Mesenchymal stem cell (in vitro differentiated cells and primary cell): ENCODE data around the gene RNGTT.

Source experiments
- DNase-seq: peaks from one replicate; pipeline ENCODE4 v3.0.0-alpha.2; 2013
- H2AFZ ChIP-seq: one replicate; pipeline ENCODE4 v1.6.1; 2013; ENCODE audit warnings: low read depth, mild to moderate bottlenecking, control low read depth, inconsistent platforms, low read length, moderate library complexity
- H2AK5ac ChIP-seq: 2 replicates; pipeline ENCODE4 v1.6.1; 2013; ENCODE audit warnings: low read length, moderate library complexity, mild to moderate bottlenecking, inconsistent platforms; ENCODE audit not compliant: severe bottlenecking
- H2BK120ac ChIP-seq: one replicate; pipeline ENCODE4 v1.6.1; 2013; ENCODE audit warnings: low read depth, mild to moderate bottlenecking, inconsistent platforms, low read length, moderate library complexity
- H2BK12ac ChIP-seq, 2 experiments: one replicate each; pipeline ENCODE4 v1.6.1; 2013; ENCODE audit warnings: inconsistent platforms in 2 of 2, low read length in 2 of 2, mild to moderate bottlenecking in 2 of 2, moderate library complexity in 2 of 2, control low read depth in 1 of 2
- H2BK15ac ChIP-seq: one replicate; pipeline ENCODE4 v1.6.1; 2013; ENCODE audit warnings: mild to moderate bottlenecking, low read depth, inconsistent platforms; ENCODE audit not compliant: poor library complexity, severe bottlenecking
- H2BK5ac ChIP-seq: 2 replicates; pipeline ENCODE4 v1.6.1; 2013; ENCODE audit warnings: low read depth, mild to moderate bottlenecking, low read length, control low read depth, inconsistent platforms; ENCODE audit not compliant: poor library complexity, severe bottlenecking
- H3K14ac ChIP-seq, 2 experiments: one replicate each; pipeline ENCODE4 v1.6.1; 2013; ENCODE audit warnings: inconsistent platforms in 2 of 2, low read length in 2 of 2, control low read depth in 1 of 2, mild to moderate bottlenecking in 1 of 2, moderate library complexity in 1 of 2
- H3K18ac ChIP-seq, 2 experiments: one replicate each; pipeline ENCODE4 v1.6.1; 2013; ENCODE audit warnings: inconsistent platforms in 2 of 2, low read length in 2 of 2, control low read depth in 1 of 2, low read depth in 1 of 2, mild to moderate bottlenecking in 1 of 2
- H3K23ac ChIP-seq, 2 experiments: one replicate each; pipeline ENCODE4 v1.6.1; 2013; ENCODE audit warnings: inconsistent platforms in 2 of 2, low read length in 2 of 2, mild to moderate bottlenecking in 2 of 2, moderate library complexity in 2 of 2, control low read depth in 1 of 2
- H3K27ac ChIP-seq: 2 replicates; pipeline ENCODE4 v1.5.1; 2013; ENCODE audit warnings: mild to moderate bottlenecking, moderate library complexity, low read length, control low read depth, inconsistent platforms; ENCODE audit not compliant: poor library complexity, severe bottlenecking
- H3K27me3 ChIP-seq, 2 experiments: 2 replicates each; pipeline versions ENCODE4 v1.6.1 to v1.7.0; 2013; ENCODE audit warnings: low read length in 2 of 2, mild to moderate bottlenecking in 2 of 2, moderate library complexity in 2 of 2, control low read depth in 1 of 2, inconsistent platforms in 1 of 2; ENCODE audit not compliant: control insufficient read depth in 1 of 2, insufficient read depth in 1 of 2
- H3K36me3 ChIP-seq, 2 experiments: 2 replicates each; pipeline versions ENCODE4 v1.6.1 to v1.7.0; 2013; ENCODE audit warnings: low read length in 2 of 2, control low read depth in 1 of 2, inconsistent platforms in 1 of 2, low read depth in 1 of 2, mild to moderate bottlenecking in 1 of 2; ENCODE audit not compliant: insufficient read depth in 2 of 2, control insufficient read depth in 1 of 2
- H3K4ac ChIP-seq, 2 experiments: one replicate each; pipeline ENCODE4 v1.6.1; 2013; ENCODE audit warnings: inconsistent platforms in 2 of 2, low read length in 2 of 2, mild to moderate bottlenecking in 2 of 2, moderate library complexity in 2 of 2, control low read depth in 1 of 2, low read depth in 1 of 2
- H3K4me1 ChIP-seq: 2 replicates; pipeline ENCODE4 v1.6.1; 2013; ENCODE audit warnings: low read depth, low read length, control low read depth; ENCODE audit not compliant: control insufficient read depth, insufficient read depth
- H3K4me2 ChIP-seq: 2 replicates; pipeline ENCODE4 v1.6.1; 2013; ENCODE audit warnings: low read length, mild to moderate bottlenecking, inconsistent platforms; ENCODE audit not compliant: poor library complexity, severe bottlenecking
- H3K4me3 ChIP-seq, 2 experiments: 2 replicates each; pipeline versions ENCODE4 v1.5.1 to v1.7.0; 2013; ENCODE audit warnings: low read length in 2 of 2, mild to moderate bottlenecking in 2 of 2, control low read depth in 1 of 2, low read depth in 1 of 2; ENCODE audit not compliant: insufficient read depth in 1 of 2
- H3K79me1 ChIP-seq: replicated peaks from 2 replicates; pipeline ENCODE4 v1.6.1; 2013; ENCODE audit warnings: mild to moderate bottlenecking, control low read depth, low read length, inconsistent platforms; ENCODE audit not compliant: poor library complexity, severe bottlenecking
- H3K9ac ChIP-seq: 2 replicates; pipeline ENCODE4 v1.7.0; 2013; ENCODE audit warnings: mild to moderate bottlenecking, low read length, moderate library complexity
- H3K9me3 ChIP-seq: 2 replicates; pipeline ENCODE4 v1.7.0; 2013; ENCODE audit warnings: mild to moderate bottlenecking, low read length; ENCODE audit not compliant: control insufficient read depth
- H4K8ac ChIP-seq: one replicate; pipeline ENCODE4 v1.6.1; 2013; ENCODE audit warnings: inconsistent platforms, mild to moderate bottlenecking, low read length, moderate library complexity
- H4K91ac ChIP-seq: one replicate; pipeline ENCODE4 v1.6.1; 2013; ENCODE audit warnings: mild to moderate bottlenecking, low read length, inconsistent platforms
- WGBS: methylation state at CpG from one replicate; pipeline ENCODE4 v1.1.7; 2013; ENCODE audit warnings: mixed read lengths; 5-methylcytosine and 5-hydroxymethylcytosine counted together

The RNGTT gene

GRCh38 chr6:88670369-88670768 is 293.0 kb downstream of the RNGTT start:
- Histone ChIP-seq H2BK12ac (no peak overlapping the region), H2BK120ac (no peak overlapping the region), H3K36me3 (peaks cover 0 to 13% of the 10 kb centered on the region in 2 experiments), H3K27me3 (no peaks in the 10 kb centered on the region), H2BK15ac (no peak overlapping the region), H3K9ac (no peak overlapping the region), H2AK5ac (no peak overlapping the region), H3K9me3 (peaks cover 20% of the 10 kb centered on the region), H3K14ac (no peak overlapping the region), H4K91ac (no peak overlapping the region), H2AFZ (no peak overlapping the region), H3K79me1 (peaks cover 34% of the 10 kb centered on the region), H3K4me1 (no peaks in the 10 kb centered on the region), H3K27ac (no peak overlapping the region), H3K4me2 (no peak overlapping the region), H2BK5ac (no peak overlapping the region), H3K23ac (no peak overlapping the region), H3K4me3 (no peak overlapping the region), H3K4ac (no peak overlapping the region), H4K8ac (no peak overlapping the region), H3K18ac (no peak overlapping the region)
- WGBS = 96% methylated on average over 3 of the region's 3 CpGs
- no peak for DNase-seq

GRCh38 chr6:88669475-88669874 is 293.9 kb downstream of the RNGTT start:
- no peak overlapping the region for H2BK12ac ChIP-seq
- no peak overlapping the region for H3K18ac ChIP-seq
- H2BK120ac ChIP-seq = no peak overlapping the region
- WGBS = 97% methylated on average over 4 of the region's 4 CpGs
- H2BK15ac ChIP-seq = no peak overlapping the region
- H4K8ac ChIP-seq = no peak overlapping the region
- no peak overlapping the region for H2AK5ac ChIP-seq
- H3K79me1 ChIP-seq = peaks cover 40% of the 10 kb centered on the region
- H2BK5ac ChIP-seq = no peak overlapping the region
- no peak for DNase-seq
- no peak overlapping the region for H3K23ac ChIP-seq
- no peak overlapping the region for H4K91ac ChIP-seq
- no peak overlapping the region for H3K4me3 ChIP-seq
- H3K9ac ChIP-seq = no peak overlapping the region
- H2AFZ ChIP-seq = no peak overlapping the region
- H3K27me3 ChIP-seq = no peaks in the 10 kb centered on the region
- H3K14ac ChIP-seq = no peak overlapping the region
- no peak overlapping the region for H3K4ac ChIP-seq
- H3K36me3 ChIP-seq = peaks cover 0 to 18% of the 10 kb centered on the region in 2 experiments
- H3K9me3 ChIP-seq = peaks cover 20% of the 10 kb centered on the region
- H3K27ac ChIP-seq = no peak overlapping the region
- H3K4me2 ChIP-seq = no peak overlapping the region
- H3K4me1 ChIP-seq = no peaks in the 10 kb centered on the region

GRCh38 chr6:88666901-88667300 is 296.5 kb downstream of the RNGTT start:
- H3K18ac ChIP-seq = no peak overlapping the region
- no peaks in the 10 kb centered on the region for H3K27me3 ChIP-seq
- H3K79me1 ChIP-seq = peaks cover 46% of the 10 kb centered on the region
- no peak overlapping the region for H3K27ac ChIP-seq
- no peak overlapping the region for H2BK12ac ChIP-seq
- H3K4me3 ChIP-seq = no peak overlapping the region
- no peak overlapping the region for H2BK15ac ChIP-seq
- H3K9me3 ChIP-seq = peaks cover 22% of the 10 kb centered on the region
- no peak overlapping the region for H3K23ac ChIP-seq
- no peak overlapping the region for H2BK120ac ChIP-seq
- peaks cover 6% of the 10 kb centered on the region for H3K4me1 ChIP-seq
- 97% methylated on average over 5 of the region's 5 CpGs for WGBS
- H2AK5ac ChIP-seq = no peak overlapping the region
- H2BK5ac ChIP-seq = no peak overlapping the region
- DNase-seq = no peak
- no peak overlapping the region for H4K8ac ChIP-seq
- no peak overlapping the region for H2AFZ ChIP-seq
- H3K4me2 ChIP-seq = no peak overlapping the region
- H3K14ac ChIP-seq = no peak overlapping the region
- H3K4ac ChIP-seq = no peak overlapping the region
- no peak overlapping the region for H3K9ac ChIP-seq
- no peak overlapping the region for H4K91ac ChIP-seq
- peaks cover 0 to 21% of the 10 kb centered on the region in 2 experiments for H3K36me3 ChIP-seq

- H2BK12ac ChIP-seq = no peak overlapping the region
- H3K9me3 ChIP-seq = peaks cover 13% of the 10 kb centered on the region
- H3K18ac ChIP-seq = no peak overlapping the region
- H3K4me1 ChIP-seq = peaks cover 6% of the 10 kb centered on the region
- no peak overlapping the region for H3K4me2 ChIP-seq
- H3K27me3 ChIP-seq = no peaks in the 10 kb centered on the region
- peaks cover 0 to 21% of the 10 kb centered on the region in 2 experiments for H3K36me3 ChIP-seq
- no peak overlapping the region for H2BK5ac ChIP-seq
- H3K23ac ChIP-seq = no peak overlapping the region
- no peak overlapping the region for H2AFZ ChIP-seq
- no peak overlapping the region for H3K27ac ChIP-seq
- no peak overlapping the region for H3K4ac ChIP-seq
- H2BK15ac ChIP-seq = no peak overlapping the region
- H3K79me1 ChIP-seq = peaks cover 41% of the 10 kb centered on the region
- H4K8ac ChIP-seq = no peak overlapping the region
- no peak overlapping the region for H3K9ac ChIP-seq
- H3K14ac ChIP-seq = no peak overlapping the region
- 98% methylated on average over 4 of the region's 4 CpGs for WGBS
- H3K4me3 ChIP-seq = no peak overlapping the region
- H4K91ac ChIP-seq = no peak overlapping the region
- H2AK5ac ChIP-seq = peak overlapping the region; percentile 9
- no peak overlapping the region for H2BK120ac ChIP-seq
- no peak for DNase-seq
Measured at GRCh38 chr6:88665131-88665530, 298.3 kb downstream of the RNGTT start.
